A549 (cell line): ENCODE measurements around the gene DPYD. TPM values are rescaled to one million over a fixed set of nuclear protein-coding genes. Genes with fewer than 3 reads are reported as not detected.

Experiments used
- ATAC-seq, 2 experiments: fragments of 200-7000 bp in 1 of 2; fragments of >200 bp in 1 of 2; cut with Nextera tagmentation in 1 of 2; cut with Tn5 transposase in 1 of 2; 3 replicates each; pipeline versions ENCODE4 v1.8.0 to v1.9.1; 2018 to 2020; ENCODE audit warnings: mild to moderate bottlenecking in 1 of 2, moderate library complexity in 1 of 2
- CTCF ChIA-PET: fragments of 300-600 bp; sonication (Branson Sonifier 250); formaldehyde crosslinking; extraction: SDS; loops from one replicate; lab custom pipeline; 2021; ENCODE audit warnings: antibody characterized with exemption, inconsistent platforms; lab: Yijun Ruan, JAX
- POLR2A ChIA-PET: fragments of 350-600 bp; formaldehyde crosslinking; extraction: SDS; loops from one replicate; lab custom pipeline; 2021; ENCODE audit warnings: antibody characterized with exemption, inconsistent platforms; lab: Yijun Ruan, JAX
- DNase-seq, 2 experiments: peaks; one replicate each; pipeline versions ENCODE4 v3.0.0 to v3.0.0-alpha.2; 2011 to 2016; ENCODE audit warnings: low read depth in 1 of 2, low spot score in 1 of 2
- FAIRE-seq: peaks from 2 replicates; lab custom pipeline; 2011; peaks lifted over from hg19 to GRCh38; lab: Jason Lieb, UNC
- H3K27ac ChIP-seq, 2 experiments: fragments of >200 bp; sonication (Bioruptor Twin); formaldehyde crosslinking; 3 replicates each; pipeline ENCODE4 v1.5.1; 2016 to 2017
- H3K4me1 ChIP-seq: fragments of >200 bp; sonication (Bioruptor Twin); formaldehyde crosslinking; 3 replicates; pipeline ENCODE4 v1.6.1; 2016
- H3K4me2 ChIP-seq: fragments of >200 bp; sonication (Bioruptor Twin); formaldehyde crosslinking; 3 replicates; pipeline ENCODE4 v1.6.1; 2016
- H3K4me3 ChIP-seq: fragments of >200 bp; sonication (Bioruptor Twin); formaldehyde crosslinking; 3 replicates; pipeline ENCODE4 v1.5.1; 2016
- H3K9me3 ChIP-seq: fragments of >200 bp; sonication (Bioruptor Twin); formaldehyde crosslinking; 3 replicates; pipeline ENCODE4 v1.6.1; 2016
- BHLHE40 ChIP-seq: IDR thresholded peaks from 2 replicates; pipeline ENCODE4 v1.6.1; 2012; ENCODE audit warnings: low read depth, low read length, inconsistent platforms
- CBX2 ChIP-seq: fragments of 200-600 bp; sonication (generic); IDR thresholded peaks from 2 replicates; pipeline ENCODE4 v1.6.1; 2016; ENCODE audit warnings: low read depth, mild to moderate bottlenecking, borderline replicate concordance
- CEBPB ChIP-seq, 2 experiments: fragments of >200 bp in 1 of 2; sonication (Bioruptor Twin) in 1 of 2; formaldehyde crosslinking in 1 of 2; IDR thresholded peaks; 2 replicates each; pipeline ENCODE4 v1.6.1; 2012 to 2016
- EHMT2 ChIP-seq: fragments of 200-600 bp; sonication (generic); IDR thresholded peaks from 2 replicates; pipeline ENCODE4 v1.6.1; 2016; ENCODE audit warnings: antibody characterized with exemption, low read depth, mild to moderate bottlenecking, moderate library complexity
- EP300 ChIP-seq, 2 experiments: fragments of >200 bp; sonication (Bioruptor Twin); formaldehyde crosslinking; IDR thresholded peaks; 2 replicates in 1 of 2; 3 replicates in 1 of 2; pipeline ENCODE4 v1.6.1; 2016 to 2017
- ESRRA ChIP-seq: fragments of 150-350 bp; IDR thresholded peaks from 2 replicates; pipeline ENCODE4 v1.6.1; 2014; ENCODE audit warnings: mild to moderate bottlenecking, low read length, borderline replicate concordance
- FOSB ChIP-seq: fragments of 250-450 bp; sonication (Bioruptor Pico); IDR thresholded peaks from 2 replicates; pipeline ENCODE4 v1.5.0; 2020; ENCODE audit warnings: mild to moderate bottlenecking, moderate library complexity
- GATA3 ChIP-seq: IDR thresholded peaks from 2 replicates; pipeline ENCODE4 v1.6.1; 2012; ENCODE audit warnings: borderline replicate concordance
- HOXA7 ChIP-seq: fragments of 250-450 bp; sonication (Bioruptor Pico); IDR thresholded peaks from 2 replicates; pipeline ENCODE4 v1.5.0; 2020; ENCODE audit warnings: mild to moderate bottlenecking, moderate library complexity
- JUNB ChIP-seq: fragments of >200 bp; sonication (Bioruptor Twin); formaldehyde crosslinking; IDR thresholded peaks from 2 replicates; pipeline ENCODE4 v1.6.1; 2016
- NFE2L2 ChIP-seq: fragments of 150-350 bp; conservative IDR thresholded peaks from 2 replicates; pipeline ENCODE4 v1.6.1; 2014; ENCODE audit warnings: low read length
- NR3C1 ChIP-seq: fragments of >200 bp; sonication (Bioruptor Twin); formaldehyde crosslinking; IDR thresholded peaks from 3 replicates; pipeline ENCODE4 v1.6.1; 2017
- RAD21 ChIP-seq, 2 experiments: fragments of >200 bp in 1 of 2; sonication (Bioruptor Twin) in 1 of 2; formaldehyde crosslinking in 1 of 2; IDR thresholded peaks in 1 of 2; conservative IDR thresholded peaks in 1 of 2; 2 replicates in 1 of 2; 3 replicates in 1 of 2; pipeline ENCODE4 v1.6.1; 2012 to 2018; ENCODE audit warnings: inconsistent platforms in 1 of 2
- RARB ChIP-seq: fragments of 250-450 bp; sonication (Bioruptor Pico); IDR thresholded peaks from 2 replicates; pipeline ENCODE4 v1.8.0; 2021; ENCODE audit warnings: mild to moderate bottlenecking, moderate library complexity
- RFX5 ChIP-seq: fragments of 450-650 bp; IDR thresholded peaks from 2 replicates; pipeline ENCODE4 v1.7.1; 2014; ENCODE audit warnings: antibody characterized with exemption, mild to moderate bottlenecking, moderate library complexity
- SMC3 ChIP-seq: fragments of >200 bp; sonication (Bioruptor Twin); formaldehyde crosslinking; IDR thresholded peaks from 3 replicates; pipeline ENCODE4 v1.6.1; 2018; ENCODE audit warnings: inconsistent platforms
- SREBF2 ChIP-seq: fragments of 450-650 bp; IDR thresholded peaks from 2 replicates; pipeline ENCODE4 v1.6.1; 2014; ENCODE audit warnings: mild to moderate bottlenecking, moderate library complexity
- TP53 ChIP-seq: fragments of 250-450 bp; sonication (Bioruptor Pico); IDR thresholded peaks from 2 replicates; pipeline ENCODE4 v1.5.0; 2021; ENCODE audit warnings: mild to moderate bottlenecking, moderate library complexity
- ZFP36 ChIP-seq: fragments of 450-650 bp; IDR thresholded peaks from 2 replicates; pipeline ENCODE4 v1.6.1; 2014; ENCODE audit warnings: borderline replicate concordance; ENCODE audit not compliant: partially characterized antibody
- WGBS: methylation state at CpG from one replicate; pipeline ENCODE4 v1.1.6; 2017; ENCODE audit errors: missing lambda C conversion rate; 5-methylcytosine and 5-hydroxymethylcytosine counted together
- polyA plus RNA-seq, 4 experiments: library from polyadenylated mRNA; depleted of rRNA in 3 of 4; stranded (reverse); fragments of >200 nt; fragmentation: RNase III in 1 of 4; extraction: RNeasy Plus Mini Kit Qiagen cat#74134 plus additional on column Dnase treatment in 1 of 4; gene quantifications; 2 replicates in 3 of 4; 3 replicates in 1 of 4; pipeline ENCODE4 v1.2.3, GENCODE V29; 2011 to 2017
- TF ChIP-seq, protein P1 (sequence below): fragments of >200 bp; sonication (Bioruptor Twin); formaldehyde crosslinking; IDR thresholded peaks from 3 replicates; pipeline ENCODE4 v1.5.1; 2016
- TF ChIP-seq, protein P2 (sequence below): IDR thresholded peaks from 2 replicates; pipeline ENCODE4 v1.6.1; 2012

The DPYD gene
- polyA plus RNA-seq, 2 of the 4 experiments (the other 2 are of a cell fraction), result 5.9 to 7.5 TPM

GRCh38 chr1:97660431-97661105, 260.3 kb downstream of the DPYD start:
- DNase-seq (no peak), ATAC-seq (no peak), FAIRE-seq (no peak)
- POLR2A ChIA-PET, result no interaction called here
- H3K9me3 ChIP-seq, result no peaks in the 10 kb centered on the region
- no peak overlapping the region for H3K4me3 ChIP-seq
- TF ChIP-seq NFE2L2, result no peak
- no peak for TF ChIP-seq BHLHE40
- no peak for TF ChIP-seq FOSB
- no peak for TF ChIP-seq JUNB
- no peak for TF ChIP-seq GATA3
- TF ChIP-seq, protein P1, sequence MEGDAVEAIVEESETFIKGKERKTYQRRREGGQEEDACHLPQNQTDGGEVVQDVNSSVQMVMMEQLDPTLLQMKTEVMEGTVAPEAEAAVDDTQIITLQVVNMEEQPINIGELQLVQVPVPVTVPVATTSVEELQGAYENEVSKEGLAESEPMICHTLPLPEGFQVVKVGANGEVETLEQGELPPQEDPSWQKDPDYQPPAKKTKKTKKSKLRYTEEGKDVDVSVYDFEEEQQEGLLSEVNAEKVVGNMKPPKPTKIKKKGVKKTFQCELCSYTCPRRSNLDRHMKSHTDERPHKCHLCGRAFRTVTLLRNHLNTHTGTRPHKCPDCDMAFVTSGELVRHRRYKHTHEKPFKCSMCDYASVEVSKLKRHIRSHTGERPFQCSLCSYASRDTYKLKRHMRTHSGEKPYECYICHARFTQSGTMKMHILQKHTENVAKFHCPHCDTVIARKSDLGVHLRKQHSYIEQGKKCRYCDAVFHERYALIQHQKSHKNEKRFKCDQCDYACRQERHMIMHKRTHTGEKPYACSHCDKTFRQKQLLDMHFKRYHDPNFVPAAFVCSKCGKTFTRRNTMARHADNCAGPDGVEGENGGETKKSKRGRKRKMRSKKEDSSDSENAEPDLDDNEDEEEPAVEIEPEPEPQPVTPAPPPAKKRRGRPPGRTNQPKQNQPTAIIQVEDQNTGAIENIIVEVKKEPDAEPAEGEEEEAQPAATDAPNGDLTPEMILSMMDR, result no peak
- no peak for TF ChIP-seq CBX2
- TF ChIP-seq RFX5, result no peak
- no peak for TF ChIP-seq CEBPB (IDR thresholded peaks at IDR 0.05)
- no peak for TF ChIP-seq EHMT2
- TF ChIP-seq HOXA7 (CRISPR knock-in tag), result no peak
- CTCF ChIA-PET, result no interaction called here
- no peak overlapping the region for H3K4me2 ChIP-seq
- no peaks in the 10 kb centered on the region for H3K4me1 ChIP-seq
- no peak overlapping the region for H3K27ac ChIP-seq
- 89% methylated on average over 2 of the region's 2 CpGs for WGBS

DNA sequence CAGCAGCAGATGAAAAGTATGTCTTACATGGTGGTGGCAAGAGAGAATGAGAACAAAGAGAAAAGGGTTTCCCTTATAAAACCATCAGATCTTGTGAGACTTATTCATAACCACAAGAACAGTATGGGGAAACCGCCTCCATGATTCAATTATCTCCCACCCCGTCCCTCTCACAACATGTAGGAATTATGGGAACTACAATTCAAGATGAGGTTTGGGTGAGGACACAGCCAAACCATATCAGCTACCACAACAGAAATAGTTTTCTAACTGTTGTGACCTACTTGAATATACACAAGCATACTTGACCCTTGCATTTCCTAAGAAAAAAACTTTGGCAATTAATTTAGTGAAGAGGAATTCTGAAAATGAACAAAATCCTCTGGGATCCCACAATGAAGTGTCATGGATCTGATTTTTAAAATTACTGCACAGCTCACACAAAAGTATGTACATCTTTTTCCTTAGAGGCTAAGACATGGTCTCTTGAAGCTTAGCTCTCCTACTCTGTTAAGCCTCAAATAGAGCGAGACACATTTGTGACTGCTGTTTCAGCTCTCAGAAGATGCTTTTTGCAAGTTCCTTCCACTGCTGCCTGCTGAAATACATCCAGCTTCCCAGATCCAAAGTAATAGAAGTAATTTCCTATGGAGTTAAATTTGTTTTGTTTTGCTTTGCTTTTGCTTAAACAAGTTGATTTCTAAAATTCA, 265.8 kb downstream of the DPYD start:
- Histone ChIP-seq H3K4me2 (no peak overlapping the region), H3K4me1 (no peaks in the 10 kb centered on the region), H3K27ac (no peak overlapping the region), H3K4me3 (no peak overlapping the region), H3K9me3 (no peaks in the 10 kb centered on the region)
- ATAC-seq, result no peak
- DNase-seq, result no peak
- no peak for TF ChIP-seq ESRRA
- ChIA-PET POLR2A (no interaction called here), CTCF (interaction anchor here (0.7 kb wide), 1 partner anchor 151 kb away, joined by 3 read pairs; no protein-coding TSS in a partner anchor)
- 91% methylated on average over 3 of the region's 3 CpGs for WGBS
- no peak for FAIRE-seq

- POLR2A ChIA-PET, result no interaction called here
These were observed 269.6 kb downstream of the DPYD start for GRCh38 chr1:97651250-97651649.

DNA sequence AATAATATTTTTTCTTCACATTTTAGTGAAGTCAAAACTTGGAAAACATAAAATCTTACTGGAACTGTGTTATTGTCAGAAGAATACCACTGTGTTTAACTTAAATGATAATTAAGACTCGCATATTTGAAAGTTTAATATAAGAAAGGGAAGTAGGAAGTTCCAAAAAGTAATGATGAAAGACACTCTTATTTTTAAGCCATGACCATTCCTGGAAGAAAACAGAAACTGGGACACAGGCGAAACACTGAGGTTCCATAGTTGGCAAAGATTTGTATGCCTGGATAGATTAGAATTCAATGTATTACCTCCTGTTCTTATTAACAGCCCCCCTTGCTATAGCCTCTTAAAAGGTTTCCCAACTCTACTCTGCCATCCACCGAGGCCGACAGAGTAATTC, 271.2 kb downstream of the DPYD start:
- ATAC-seq, result no peak
- Histone ChIP-seq H3K4me2 (no peak overlapping the region), H3K27ac (no peak overlapping the region), H3K4me1 (no peaks in the 10 kb centered on the region), H3K4me3 (no peak overlapping the region), H3K9me3 (0 out of 3 replicates have a peak, but pooled peaks cover 2% of the 10 kb centered on the region)
- DNase-seq, result no peak
- CTCF ChIA-PET, result no interaction called here
- WGBS, result 83% methylated on average over 4 of the region's 4 CpGs
- POLR2A ChIA-PET, result no interaction called here
- no peak for FAIRE-seq
- no peak for TF ChIP-seq RAD21 (conservative IDR thresholded peaks at IDR 0.05 in 1 of 2, IDR thresholded peaks at IDR 0.05 in 1 of 2)
- TF ChIP-seq ZFP36, result no peak
- TF ChIP-seq SREBF2, result no peak
- TF ChIP-seq, protein P2, sequence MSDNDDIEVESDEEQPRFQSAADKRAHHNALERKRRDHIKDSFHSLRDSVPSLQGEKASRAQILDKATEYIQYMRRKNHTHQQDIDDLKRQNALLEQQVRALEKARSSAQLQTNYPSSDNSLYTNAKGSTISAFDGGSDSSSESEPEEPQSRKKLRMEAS, result no peak
- no peak for TF ChIP-seq NFE2L2
- no peak for TF ChIP-seq SMC3

More at GRCh38 chr1:97651250-97651649, 269.6 kb downstream of the DPYD start:
- Histone ChIP-seq H3K4me1 (no peaks in the 10 kb centered on the region), H3K27ac (no peak overlapping the region), H3K4me2 (no peak overlapping the region), H3K9me3 (0 out of 3 replicates have a peak, but pooled peaks cover 2% of the 10 kb centered on the region), H3K4me3 (no peak overlapping the region)
- TF ChIP-seq EHMT2 (no peak), HOXA7 (CRISPR knock-in tag) (no peak), EP300 (IDR thresholded peaks at IDR 0.05) (no peak), RARB (CRISPR knock-in tag) (no peak), ESRRA (no peak), TP53 (CRISPR knock-in tag) (no peak), NR3C1 (no peak), ZFP36 (no peak), CBX2 (no peak)
- TF ChIP-seq, protein P2, result no peak
- CTCF ChIA-PET, result no interaction called here
- FAIRE-seq (no peak), ATAC-seq (no peak), DNase-seq (no peak)
- 100% methylated on average over 3 of the region's 3 CpGs for WGBS
